GM19035 (cell line): ENCODE data around the gene C1QTNF9B.
"Not testable (repeated sequence)": the region's sequence is repeated elsewhere in the genome, so short reads cannot be mapped to it uniquely, and the experiment has no call there.

Experiments
- ATAC-seq: cut with Tn5 transposase; IDR thresholded peaks from one replicate; pipeline ENCODE4 v1.9.1; 2021; ENCODE audit not compliant: unreplicated experiment

Gene C1QTNF9B

GRCh38 chr13:23898101-23898500, 799 bp upstream of the C1QTNF9B start:
- ATAC-seq, result no peak

DNA sequence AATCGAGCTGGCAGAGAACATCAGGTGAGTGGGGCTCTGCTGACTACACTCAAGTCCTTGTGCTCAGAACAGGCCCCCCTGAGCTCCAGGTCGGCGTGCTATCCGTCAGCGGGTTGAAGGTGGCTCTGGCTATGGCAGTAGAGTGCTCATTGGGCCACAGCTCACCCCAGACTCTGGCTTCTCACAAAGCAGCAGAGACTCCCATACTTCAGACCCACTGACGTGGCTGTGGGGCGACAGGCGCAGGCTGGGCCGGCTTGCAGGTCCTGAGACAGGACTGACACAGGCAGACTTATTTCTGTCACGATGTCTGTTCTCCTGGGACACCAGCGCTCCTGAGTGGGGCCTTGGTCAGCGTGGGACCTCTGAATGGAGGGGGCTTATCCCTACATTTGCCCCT, 2.6 kb downstream of the C1QTNF9B start:
- ATAC-seq, result not testable (repeated sequence)

DNA sequence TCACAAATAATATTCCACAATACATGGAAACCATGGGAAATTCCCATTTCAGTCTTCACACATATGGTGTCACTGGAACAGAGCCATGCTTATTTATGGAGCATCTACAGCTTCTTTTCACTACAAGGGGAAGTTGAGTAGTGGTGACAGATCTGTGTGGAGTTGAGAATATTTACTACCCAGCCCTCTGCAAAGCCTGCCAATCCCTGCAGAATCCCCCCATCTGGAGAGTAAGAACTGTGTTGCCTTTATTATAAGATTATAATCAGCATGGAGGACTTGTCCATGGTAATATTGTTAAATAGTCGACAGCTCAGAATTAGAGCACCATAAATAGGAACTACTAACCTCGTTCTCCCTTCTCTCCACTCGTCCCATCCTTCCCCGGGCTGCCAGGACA, 3.5 kb downstream of the C1QTNF9B start:
- ATAC-seq, result not testable (repeated sequence)

DNA sequence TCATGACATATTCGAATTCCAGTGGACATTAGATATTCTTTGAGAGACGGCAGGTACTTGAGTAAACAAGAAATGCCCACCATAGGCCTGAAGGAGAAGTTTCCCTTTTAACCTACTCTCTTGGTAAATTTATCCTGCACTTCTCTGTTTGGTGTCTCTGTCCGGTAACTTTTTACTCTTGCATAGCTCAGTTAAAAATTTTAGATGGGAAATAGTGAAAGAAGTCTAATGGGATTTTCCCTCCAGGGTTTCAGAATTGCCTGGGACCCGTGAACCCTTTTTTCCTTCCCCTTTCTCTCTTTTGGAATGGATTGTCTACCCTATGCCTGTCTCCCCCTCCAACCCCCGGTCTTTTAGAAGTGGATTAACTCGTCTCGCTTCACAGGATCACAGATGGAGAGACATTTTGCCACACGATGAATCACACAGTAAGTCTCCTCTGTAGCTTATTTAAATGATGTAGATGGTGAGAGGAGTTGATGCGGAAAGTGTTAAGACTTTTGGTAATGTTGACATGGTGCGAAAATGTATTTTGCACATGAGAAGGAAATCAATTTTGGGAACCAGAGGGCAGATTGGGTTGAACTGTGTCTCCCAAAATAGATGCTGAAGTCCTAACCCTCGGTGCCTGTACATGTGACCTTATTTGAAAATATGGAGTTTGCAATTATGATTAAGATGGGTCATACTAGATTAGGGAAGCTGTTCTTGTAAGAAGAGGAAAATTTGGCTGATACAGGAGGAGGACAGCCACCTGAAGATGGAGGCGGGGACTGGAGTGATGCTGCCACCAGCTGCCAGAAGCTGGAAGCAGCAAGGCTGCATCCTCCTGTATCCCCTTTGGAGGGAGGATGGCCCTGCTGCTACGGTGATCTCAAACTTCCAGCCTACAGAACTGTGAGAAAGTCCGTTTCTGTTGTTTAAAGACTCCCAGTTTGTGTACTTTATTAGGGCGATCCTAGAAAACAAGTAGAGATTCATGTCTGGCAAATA, 7.4 kb downstream of the C1QTNF9B start:
- ATAC-seq, result peak; percentile 18

GRCh38 chr13:23888658-23889614, 8.4 kb downstream of the C1QTNF9B start, which contains the start of gene MIPEP:
Gene MIPEP (minus strand): TSS chr13:23889400. CDS start chr13:23889320, 80 bp downstream.
- peak; percentile 95 for ATAC-seq

DNA sequence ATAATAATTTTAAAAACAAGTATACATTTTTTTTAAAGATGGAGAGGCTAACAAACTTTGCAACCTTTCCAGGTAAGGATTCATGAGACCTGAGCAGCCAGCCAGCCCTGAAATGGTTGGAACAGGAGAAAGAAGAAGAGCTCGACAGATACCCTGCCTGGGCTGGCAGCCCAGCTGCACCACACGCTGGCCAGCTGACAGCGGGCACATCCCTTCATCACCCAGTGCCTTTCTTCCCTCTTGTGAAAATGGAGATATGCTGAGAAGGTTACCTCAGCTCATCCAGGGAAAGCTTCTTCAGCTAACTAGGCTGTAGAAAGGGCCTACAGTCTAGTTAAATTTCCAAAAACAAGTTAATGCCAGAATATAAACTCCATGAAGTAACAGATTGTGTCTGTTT, 12.9 kb downstream of the C1QTNF9B start:
- not testable (repeated sequence) for ATAC-seq

GRCh38 chr13:23883255-23883654, 14.0 kb downstream of the C1QTNF9B start:
- no peak for ATAC-seq

GRCh38 chr13:23881402-23881800, 15.9 kb downstream of the C1QTNF9B start:
- not testable (repeated sequence) for ATAC-seq

DNA sequence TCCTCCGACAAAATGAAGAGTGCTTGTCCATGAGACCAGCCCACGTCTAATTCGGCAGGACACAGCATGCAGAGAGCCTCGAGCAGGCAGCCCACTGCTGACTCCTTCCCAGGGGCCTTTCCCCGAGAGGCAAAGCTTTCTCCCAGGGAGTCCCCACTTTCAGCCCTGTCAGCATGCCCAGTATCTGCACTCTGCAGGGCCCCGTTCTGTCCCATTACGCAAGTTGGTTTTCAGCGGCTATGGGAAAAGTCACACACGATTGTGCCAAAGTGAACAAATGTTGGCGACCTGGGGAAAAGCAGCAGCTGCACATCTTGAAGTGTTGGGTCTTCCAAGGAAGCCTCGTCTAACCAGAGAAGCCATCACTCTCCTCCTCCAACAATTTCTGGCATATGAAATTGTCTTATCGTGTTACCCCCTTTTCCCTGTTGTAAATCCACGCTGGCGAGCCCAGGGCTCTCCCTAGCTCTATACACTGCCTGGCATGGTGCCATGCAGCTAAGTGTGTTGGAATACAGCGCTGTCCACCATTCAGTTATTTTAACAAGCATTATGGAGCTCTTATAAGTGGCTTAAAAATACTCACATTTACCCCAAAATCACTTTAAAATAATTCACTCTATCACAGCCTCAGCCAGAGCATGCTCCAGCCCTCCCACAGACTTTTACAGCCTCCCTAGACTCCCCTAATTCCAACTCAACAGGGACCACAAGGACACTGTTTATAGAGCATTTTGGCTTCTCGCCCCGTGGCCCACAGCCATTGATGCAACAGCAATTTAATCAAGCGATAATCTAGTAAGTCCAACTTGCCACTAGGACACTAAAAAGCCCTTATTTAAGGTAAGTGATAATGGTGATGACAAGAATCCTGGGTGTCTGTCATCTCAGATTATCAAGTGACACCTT, 16.6 kb downstream of the C1QTNF9B start:
- not testable (repeated sequence) for ATAC-seq

DNA sequence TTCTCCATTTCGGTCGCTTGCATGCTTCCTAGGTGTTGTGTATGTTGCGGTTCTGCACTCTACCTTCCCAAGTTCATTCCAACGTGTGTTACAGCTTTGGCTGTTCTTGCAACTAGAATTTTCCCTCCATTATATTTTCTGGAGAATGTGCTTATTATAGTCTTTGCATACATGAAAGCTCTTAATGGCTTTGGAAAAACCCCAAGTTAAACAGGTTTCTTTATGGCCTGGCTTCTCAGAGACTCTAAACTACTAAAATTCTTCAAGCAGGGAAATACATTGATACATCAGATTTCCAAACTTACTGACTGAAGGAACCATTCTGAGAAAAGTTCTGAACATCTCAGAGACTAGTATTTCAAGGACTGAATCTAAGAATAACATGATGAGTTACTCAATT, 20.0 kb downstream of the C1QTNF9B start:
- no peak for ATAC-seq

DNA sequence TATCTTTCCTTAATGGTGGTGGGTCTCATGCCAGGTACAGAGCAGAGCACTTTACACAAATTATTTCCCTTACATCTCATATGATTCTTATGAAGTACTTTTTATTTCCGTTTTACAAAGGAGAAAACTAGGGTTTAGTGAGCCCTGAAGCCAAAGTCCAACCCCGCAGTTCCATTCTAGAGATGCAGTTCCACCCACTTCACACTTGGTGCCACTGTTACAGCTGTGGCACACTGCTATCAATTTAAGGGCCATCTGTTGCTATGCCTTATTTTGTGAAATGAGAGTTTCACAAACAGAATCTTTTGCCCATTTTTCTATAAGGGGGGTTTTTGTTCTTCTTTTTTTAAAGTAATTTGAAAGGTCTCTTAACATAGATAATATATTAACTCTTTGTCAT, 21.0 kb downstream of the C1QTNF9B start:
- ATAC-seq, result no peak

GRCh38 chr13:23871616-23872220, 25.6 kb downstream of the C1QTNF9B start:
- ATAC-seq, result no peak

DNA sequence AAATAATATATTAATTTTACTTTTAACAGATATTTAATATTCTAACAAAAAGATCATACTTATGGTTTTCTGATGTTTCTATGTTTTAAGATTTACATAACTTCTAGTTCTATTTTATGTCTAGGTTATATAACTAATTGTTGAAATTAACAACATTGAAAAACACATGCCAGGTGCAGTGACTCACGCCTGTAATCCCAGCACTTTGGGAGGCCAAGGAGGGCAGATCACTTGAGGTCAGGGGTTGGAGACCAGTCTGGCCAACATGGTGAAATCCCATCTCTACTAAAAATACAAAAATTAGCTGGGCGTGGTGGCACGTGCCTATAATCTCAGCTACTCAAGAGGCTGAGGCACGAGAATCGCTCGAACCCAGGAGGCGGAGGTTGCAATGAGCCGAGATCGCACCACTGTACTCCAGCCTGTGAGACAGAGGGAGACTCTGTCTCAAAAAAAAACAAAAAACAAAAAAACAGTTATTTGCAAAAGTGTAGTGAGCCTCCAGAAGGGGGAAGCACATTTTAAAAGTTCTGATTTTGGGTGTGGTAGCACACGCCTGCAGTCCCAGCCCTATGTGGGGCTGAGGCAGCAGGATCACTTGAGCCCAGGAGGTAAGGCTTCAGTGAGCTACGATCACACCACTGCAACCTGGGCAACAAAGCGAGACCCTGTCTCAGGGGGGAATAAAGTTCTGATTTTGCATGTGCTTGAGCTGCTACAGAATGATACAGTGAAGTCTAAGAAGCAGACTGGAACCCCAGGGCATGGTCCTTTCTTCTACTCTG, 26.8 kb downstream of the C1QTNF9B start:
- ATAC-seq, result no peak

GRCh38 chr13:23868521-23868920, 28.8 kb downstream of the C1QTNF9B start:
- no peak for ATAC-seq

GRCh38 chr13:23867027-23867491, 30.2 kb downstream of the C1QTNF9B start:
- ATAC-seq, result no peak

- no peak for ATAC-seq
Observed at GRCh38 chr13:23866420-23867026, 30.8 kb downstream of the C1QTNF9B start.

GRCh38 chr13:23865906-23866305, 31.4 kb downstream of the C1QTNF9B start:
- ATAC-seq, result no peak

GRCh38 chr13:23865026-23865425, 32.3 kb downstream of the C1QTNF9B start:
- no peak for ATAC-seq

DNA sequence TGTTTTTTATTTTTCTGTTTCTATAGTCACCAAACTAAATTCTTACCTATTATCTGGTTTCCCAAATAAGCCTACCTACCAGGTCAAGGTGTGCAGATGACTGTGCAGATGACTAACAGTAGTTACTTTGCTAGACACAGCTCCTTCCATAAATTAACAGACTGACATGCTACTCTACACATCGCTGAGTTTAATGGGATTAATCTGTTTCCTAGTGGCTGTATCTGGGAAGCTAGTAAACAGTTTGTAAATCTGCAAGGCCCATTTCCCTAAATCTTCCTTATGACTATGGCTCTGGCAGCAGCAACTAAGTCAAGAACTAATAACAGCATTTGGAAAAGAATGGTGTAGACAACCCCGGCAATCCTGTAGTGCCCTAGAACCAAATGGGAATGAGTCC, 36.0 kb downstream of the C1QTNF9B start:
- ATAC-seq, result no peak
